Adipocyte (in vitro differentiated cells): ENCODE data around the gene ARAP1.

Experiments
- DNase-seq: peaks from one replicate; pipeline ENCODE4 v3.0.0-alpha.2; 2015; ENCODE audit warnings: low read depth
- H3K27me3 ChIP-seq: replicated peaks from 2 replicates; pipeline ENCODE4 v1.7.0; 2013; ENCODE audit warnings: mild to moderate bottlenecking, low read length, moderate library complexity; ENCODE audit not compliant: control insufficient read depth, insufficient read depth
- H3K36me3 ChIP-seq: 2 replicates; pipeline ENCODE4 v1.7.0; 2013; ENCODE audit warnings: low read length, mild to moderate bottlenecking, moderate library complexity; ENCODE audit not compliant: control insufficient read depth, insufficient read depth, severe bottlenecking
- H3K4me1 ChIP-seq: 2 replicates; pipeline ENCODE4 v1.7.0; 2013; ENCODE audit warnings: mild to moderate bottlenecking, low read length, moderate library complexity; ENCODE audit not compliant: control insufficient read depth, insufficient read depth
- H3K4me3 ChIP-seq: 2 replicates; pipeline ENCODE4 v1.7.0; 2013; ENCODE audit warnings: mild to moderate bottlenecking, low read length, moderate library complexity
- H3K9ac ChIP-seq: 2 replicates; pipeline ENCODE4 v1.7.0; 2013; ENCODE audit warnings: mild to moderate bottlenecking, low read length, moderate library complexity
- H3K9me3 ChIP-seq: 2 replicates; pipeline ENCODE4 v1.7.0; 2013; ENCODE audit warnings: mild to moderate bottlenecking, low read length, moderate library complexity; ENCODE audit not compliant: control insufficient read depth

Gene ARAP1

GRCh38 chr11:72738199-72739141 is 13.7 kb downstream of the ARAP1 start:
- peak; percentile 37 for DNase-seq
- Histone ChIP-seq H3K27me3 (no peaks in the 10 kb centered on the region), H3K9me3 (no peaks in the 10 kb centered on the region), H3K4me3 (peak overlapping the region; percentile 13), H3K9ac (peak overlapping the region; percentile 13), H3K36me3 (no peaks in the 10 kb centered on the region), H3K4me1 (peaks cover 49% of the 10 kb centered on the region)

GRCh38 chr11:72737336-72737735 is 14.9 kb downstream of the ARAP1 start:
- Histone ChIP-seq H3K9me3 (no peaks in the 10 kb centered on the region), H3K9ac (no peak overlapping the region), H3K27me3 (no peaks in the 10 kb centered on the region), H3K4me1 (peaks cover 48% of the 10 kb centered on the region), H3K4me3 (no peak overlapping the region), H3K36me3 (no peaks in the 10 kb centered on the region)
- DNase-seq = no peak

- no peak overlapping the region for H3K9ac ChIP-seq
- no peaks in the 10 kb centered on the region for H3K27me3 ChIP-seq
- H3K9me3 ChIP-seq = no peaks in the 10 kb centered on the region
- no peak overlapping the region for H3K4me3 ChIP-seq
- peak; percentile 48 for DNase-seq
- no peaks in the 10 kb centered on the region for H3K36me3 ChIP-seq
- H3K4me1 ChIP-seq = peaks cover 41% of the 10 kb centered on the region
Observed at GRCh38 chr11:72736452-72737069, 15.6 kb downstream of the ARAP1 start.

GRCh38 chr11:72735495-72736027 is 16.6 kb downstream of the ARAP1 start:
- no peaks in the 10 kb centered on the region for H3K9me3 ChIP-seq
- H3K4me3 ChIP-seq = no peak overlapping the region
- no peak overlapping the region for H3K9ac ChIP-seq
- peak; percentile 69 for DNase-seq
- H3K36me3 ChIP-seq = no peaks in the 10 kb centered on the region
- no peaks in the 10 kb centered on the region for H3K27me3 ChIP-seq
- peaks cover 41% of the 10 kb centered on the region for H3K4me1 ChIP-seq

GRCh38 chr11:72732329-72732728 is 19.9 kb downstream of the ARAP1 start:
- peak; percentile 25 for DNase-seq
- no peak overlapping the region for H3K9ac ChIP-seq
- no peaks in the 10 kb centered on the region for H3K9me3 ChIP-seq
- H3K4me3 ChIP-seq = no peak overlapping the region
- H3K27me3 ChIP-seq = no peaks in the 10 kb centered on the region
- peaks cover 26% of the 10 kb centered on the region for H3K4me1 ChIP-seq
- no peaks in the 10 kb centered on the region for H3K36me3 ChIP-seq

- Histone ChIP-seq H3K9ac (no peak overlapping the region), H3K27me3 (no peaks in the 10 kb centered on the region), H3K4me3 (no peak overlapping the region), H3K9me3 (no peaks in the 10 kb centered on the region), H3K4me1 (peaks cover 11% of the 10 kb centered on the region), H3K36me3 (no peaks in the 10 kb centered on the region)
- no peak for DNase-seq
Observed at GRCh38 chr11:72730737-72731136, 21.5 kb downstream of the ARAP1 start.

GRCh38 chr11:72730243-72730642 is 22.0 kb downstream of the ARAP1 start:
- no peaks in the 10 kb centered on the region for H3K36me3 ChIP-seq
- no peak overlapping the region for H3K9ac ChIP-seq
- no peaks in the 10 kb centered on the region for H3K9me3 ChIP-seq
- DNase-seq = no peak
- peaks cover 8% of the 10 kb centered on the region for H3K4me1 ChIP-seq
- H3K4me3 ChIP-seq = no peak overlapping the region
- no peaks in the 10 kb centered on the region for H3K27me3 ChIP-seq

- Histone ChIP-seq H3K4me1 (peaks cover 21% of the 10 kb centered on the region), H3K4me3 (no peak overlapping the region), H3K27me3 (no peaks in the 10 kb centered on the region), H3K9me3 (no peaks in the 10 kb centered on the region), H3K36me3 (no peaks in the 10 kb centered on the region), H3K9ac (no peak overlapping the region)
- no peak for DNase-seq
Observed at GRCh38 chr11:72727521-72727920, 24.7 kb downstream of the ARAP1 start.

GRCh38 chr11:72726266-72727220 is 25.7 kb downstream of the ARAP1 start:
- DNase-seq = no peak
- Histone ChIP-seq H3K9ac (no peak overlapping the region), H3K4me1 (peaks cover 23% of the 10 kb centered on the region), H3K27me3 (no peaks in the 10 kb centered on the region), H3K9me3 (no peaks in the 10 kb centered on the region), H3K36me3 (no peaks in the 10 kb centered on the region), H3K4me3 (no peak overlapping the region)

- no peak for DNase-seq
- Histone ChIP-seq H3K9ac (no peak overlapping the region), H3K4me3 (no peak overlapping the region), H3K4me1 (peaks cover 30% of the 10 kb centered on the region), H3K27me3 (no peaks in the 10 kb centered on the region), H3K36me3 (no peaks in the 10 kb centered on the region), H3K9me3 (no peaks in the 10 kb centered on the region)
Observed at GRCh38 chr11:72725724-72726028, 26.5 kb downstream of the ARAP1 start.
